ENCODE data around the gene KIF16B.
A peak's percentile ranks its signal among the peaks of the same experiment; 100 is the strongest.
"Not testable (repeated sequence)": the region's sequence is repeated elsewhere in the genome, so short reads cannot be mapped to it uniquely, and the experiment has no call there.

Gene KIF16B, protein sequence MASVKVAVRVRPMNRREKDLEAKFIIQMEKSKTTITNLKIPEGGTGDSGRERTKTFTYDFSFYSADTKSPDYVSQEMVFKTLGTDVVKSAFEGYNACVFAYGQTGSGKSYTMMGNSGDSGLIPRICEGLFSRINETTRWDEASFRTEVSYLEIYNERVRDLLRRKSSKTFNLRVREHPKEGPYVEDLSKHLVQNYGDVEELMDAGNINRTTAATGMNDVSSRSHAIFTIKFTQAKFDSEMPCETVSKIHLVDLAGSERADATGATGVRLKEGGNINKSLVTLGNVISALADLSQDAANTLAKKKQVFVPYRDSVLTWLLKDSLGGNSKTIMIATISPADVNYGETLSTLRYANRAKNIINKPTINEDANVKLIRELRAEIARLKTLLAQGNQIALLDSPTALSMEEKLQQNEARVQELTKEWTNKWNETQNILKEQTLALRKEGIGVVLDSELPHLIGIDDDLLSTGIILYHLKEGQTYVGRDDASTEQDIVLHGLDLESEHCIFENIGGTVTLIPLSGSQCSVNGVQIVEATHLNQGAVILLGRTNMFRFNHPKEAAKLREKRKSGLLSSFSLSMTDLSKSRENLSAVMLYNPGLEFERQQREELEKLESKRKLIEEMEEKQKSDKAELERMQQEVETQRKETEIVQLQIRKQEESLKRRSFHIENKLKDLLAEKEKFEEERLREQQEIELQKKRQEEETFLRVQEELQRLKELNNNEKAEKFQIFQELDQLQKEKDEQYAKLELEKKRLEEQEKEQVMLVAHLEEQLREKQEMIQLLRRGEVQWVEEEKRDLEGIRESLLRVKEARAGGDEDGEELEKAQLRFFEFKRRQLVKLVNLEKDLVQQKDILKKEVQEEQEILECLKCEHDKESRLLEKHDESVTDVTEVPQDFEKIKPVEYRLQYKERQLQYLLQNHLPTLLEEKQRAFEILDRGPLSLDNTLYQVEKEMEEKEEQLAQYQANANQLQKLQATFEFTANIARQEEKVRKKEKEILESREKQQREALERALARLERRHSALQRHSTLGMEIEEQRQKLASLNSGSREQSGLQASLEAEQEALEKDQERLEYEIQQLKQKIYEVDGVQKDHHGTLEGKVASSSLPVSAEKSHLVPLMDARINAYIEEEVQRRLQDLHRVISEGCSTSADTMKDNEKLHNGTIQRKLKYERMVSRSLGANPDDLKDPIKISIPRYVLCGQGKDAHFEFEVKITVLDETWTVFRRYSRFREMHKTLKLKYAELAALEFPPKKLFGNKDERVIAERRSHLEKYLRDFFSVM (N-terminal part only)

DNA sequence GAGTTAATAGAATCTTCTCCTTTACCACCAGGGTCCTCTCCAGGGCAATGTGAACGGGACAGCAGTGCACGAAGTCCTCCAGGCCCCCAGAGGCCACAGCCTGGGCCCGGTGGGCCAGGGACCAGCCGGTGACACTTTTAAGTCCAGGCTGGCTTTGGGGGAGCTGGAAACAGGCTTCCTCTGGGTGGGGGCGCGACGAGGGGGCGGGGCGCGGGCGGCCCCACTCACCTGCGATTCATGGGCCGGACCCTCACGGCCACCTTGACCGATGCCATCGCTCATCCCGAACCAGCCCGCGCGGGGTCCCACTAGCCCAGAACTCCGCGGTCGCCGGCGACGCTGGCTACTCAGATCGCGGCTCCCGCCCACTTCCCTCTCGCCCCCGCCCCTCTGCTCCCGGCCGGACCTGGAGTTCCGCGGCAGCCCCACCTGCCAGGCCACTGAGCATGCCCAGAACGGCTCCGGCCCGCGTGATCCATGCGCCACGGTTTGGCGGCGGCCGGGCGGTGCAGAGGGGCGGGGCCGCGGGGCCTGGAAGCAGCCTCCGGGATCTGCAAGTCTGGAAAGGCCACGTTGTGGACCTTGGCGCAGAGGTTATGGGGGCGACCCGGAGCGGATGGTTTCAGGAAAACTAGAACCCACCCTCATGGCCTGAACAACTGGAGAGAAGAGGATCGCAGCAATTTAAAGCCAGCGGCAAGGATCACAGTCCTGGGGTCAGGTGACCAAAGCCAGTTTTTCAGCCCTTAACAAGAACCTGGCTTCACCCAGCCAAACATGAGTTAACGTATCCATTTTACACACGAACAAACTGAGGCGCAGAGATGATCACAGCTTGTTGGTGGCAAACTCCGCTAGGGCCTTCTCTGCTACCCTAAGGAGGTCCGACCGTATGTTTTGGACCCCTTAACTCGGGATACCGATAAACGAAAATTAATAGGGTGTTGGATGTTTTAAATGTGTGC is at the start of gene KIF16B:
KIF16B (minus strand) TSS at position 448 of the 965 bp plus-strand sequence; CDS start at position 275, 173 bp downstream.
- DNase-seq, result peak; percentile 59

DNA sequence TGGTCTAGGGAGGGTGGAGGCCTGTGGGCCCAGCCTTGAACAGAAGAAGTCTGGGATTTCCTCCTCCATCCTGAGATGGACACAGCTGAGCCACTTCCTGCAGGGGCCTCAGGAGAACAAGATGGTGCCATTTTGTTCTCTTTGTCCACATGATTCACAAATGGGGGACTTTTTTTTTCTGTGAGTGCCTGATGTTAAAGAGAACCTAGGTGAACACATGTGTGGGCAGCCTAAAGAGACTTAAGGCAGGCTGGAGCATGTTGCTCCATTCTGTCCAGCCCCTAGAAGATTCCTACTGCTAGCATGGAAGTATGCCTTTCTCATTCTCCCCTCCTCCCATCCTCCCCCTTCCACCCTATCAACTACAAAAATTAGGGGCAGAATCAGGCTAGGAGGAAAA is 49.3 kb upstream of the KIF16B start:
- no peak for DNase-seq

DNA sequence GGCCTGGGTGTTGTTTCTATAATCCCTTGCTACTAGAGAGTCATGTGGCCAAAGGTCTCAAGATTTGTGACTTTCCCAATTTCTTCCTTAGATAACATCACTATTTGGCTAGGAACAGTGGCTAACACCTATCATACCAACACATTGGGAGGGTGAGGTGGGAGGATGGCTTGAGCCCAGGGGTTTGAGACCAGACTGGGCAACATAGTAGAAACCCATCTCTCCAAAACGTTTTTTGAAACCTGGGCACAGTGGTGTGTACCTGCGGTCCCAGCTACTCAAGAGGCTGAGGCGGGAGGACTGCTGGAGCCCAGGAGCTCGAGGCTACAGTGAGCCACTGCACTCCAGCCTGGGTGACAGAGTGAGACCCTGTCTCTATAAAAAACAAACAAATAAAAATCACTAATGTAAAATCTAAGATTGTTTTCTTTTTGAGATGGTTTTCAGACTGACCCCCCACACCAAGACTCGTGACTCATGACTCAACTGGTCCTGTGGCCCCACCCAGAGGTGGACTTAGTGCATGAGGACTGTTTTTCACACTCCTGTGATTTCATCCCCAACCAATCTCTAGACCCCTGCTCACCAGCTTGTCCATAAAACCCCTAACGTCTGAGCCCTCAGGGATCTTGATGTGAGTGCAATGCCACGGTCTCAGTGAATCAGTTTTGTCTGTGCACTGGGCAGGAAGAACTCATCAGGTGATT is 48.3 kb upstream of the KIF16B start:
- DNase-seq, result no peak

DNA sequence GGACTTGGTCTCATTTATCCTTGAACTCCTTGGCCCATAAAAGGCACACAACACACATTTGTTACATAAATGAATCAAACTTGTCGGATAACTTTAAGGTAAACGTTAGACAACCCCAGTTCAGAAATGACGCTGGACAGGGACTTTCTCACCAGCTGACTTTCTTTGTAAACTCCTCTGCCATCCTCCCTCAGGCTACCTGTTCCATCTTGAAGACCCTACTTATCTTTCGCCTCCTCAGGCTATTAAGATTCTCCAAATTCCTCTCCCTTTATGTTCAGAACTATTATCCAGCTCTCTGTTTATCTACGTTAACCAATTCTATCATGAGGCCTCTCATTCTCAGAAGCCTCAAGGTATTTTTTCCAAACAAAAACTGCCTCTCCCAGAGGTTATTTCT is 47.7 kb upstream of the KIF16B start:
- no peak for DNase-seq

DNA sequence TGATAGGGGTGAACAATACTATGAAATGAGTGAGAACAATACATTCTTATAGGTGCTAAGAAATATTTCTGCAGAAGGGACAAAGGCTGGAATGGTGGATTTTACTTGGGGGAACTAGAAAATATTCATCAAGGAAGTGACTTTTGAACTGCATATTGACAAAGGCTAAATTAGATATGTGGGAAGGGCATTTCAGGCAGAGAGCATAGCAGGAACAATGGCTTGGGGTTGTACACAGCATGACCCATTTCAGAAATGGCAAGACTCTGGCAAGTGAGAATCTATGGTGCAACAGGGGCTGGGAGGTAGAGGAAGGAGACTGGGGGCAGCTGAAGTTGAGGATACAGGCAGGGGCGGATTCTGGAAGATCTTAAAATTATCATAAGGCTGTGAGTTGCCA is 46.7 kb upstream of the KIF16B start:
- no peak for DNase-seq

DNA sequence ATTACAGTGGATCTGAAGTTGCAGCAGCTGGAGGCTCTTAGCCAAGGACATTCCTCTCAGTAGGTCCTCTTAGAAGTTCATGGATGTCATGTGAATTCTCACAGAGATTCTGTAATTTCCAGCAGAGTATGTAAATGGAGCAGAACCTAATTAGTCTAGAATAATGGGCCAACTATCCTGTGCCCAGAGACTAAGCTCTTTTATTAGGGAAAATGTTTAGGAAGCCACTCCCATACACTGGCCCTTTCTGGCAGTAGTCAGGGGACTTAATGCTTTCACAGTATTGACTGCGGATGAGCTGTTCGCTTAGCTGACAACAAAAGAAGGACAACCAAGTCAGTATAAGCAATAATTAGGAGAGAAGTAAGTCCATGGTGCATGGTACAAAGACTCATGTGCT is 43.8 kb upstream of the KIF16B start:
- DNase-seq, result no peak

DNA sequence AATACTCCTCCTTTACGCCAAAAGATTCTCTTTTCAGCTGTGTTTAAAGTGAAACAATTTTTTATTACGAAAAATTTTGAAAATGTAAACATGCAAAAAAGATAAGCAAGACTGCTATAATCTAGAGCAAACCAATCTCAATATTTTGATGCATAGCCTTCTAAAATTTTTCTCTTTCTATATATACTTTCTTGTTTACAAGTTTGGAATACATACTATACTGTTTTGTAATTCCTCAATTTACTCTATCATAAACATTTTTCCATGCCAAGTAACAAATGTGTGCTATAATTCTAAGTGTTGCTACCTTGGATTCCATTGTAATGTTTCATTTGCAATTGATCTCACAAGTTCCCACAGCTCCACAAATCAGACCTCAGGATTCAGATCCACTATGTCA is 43.1 kb upstream of the KIF16B start:
- no peak for DNase-seq

DNA sequence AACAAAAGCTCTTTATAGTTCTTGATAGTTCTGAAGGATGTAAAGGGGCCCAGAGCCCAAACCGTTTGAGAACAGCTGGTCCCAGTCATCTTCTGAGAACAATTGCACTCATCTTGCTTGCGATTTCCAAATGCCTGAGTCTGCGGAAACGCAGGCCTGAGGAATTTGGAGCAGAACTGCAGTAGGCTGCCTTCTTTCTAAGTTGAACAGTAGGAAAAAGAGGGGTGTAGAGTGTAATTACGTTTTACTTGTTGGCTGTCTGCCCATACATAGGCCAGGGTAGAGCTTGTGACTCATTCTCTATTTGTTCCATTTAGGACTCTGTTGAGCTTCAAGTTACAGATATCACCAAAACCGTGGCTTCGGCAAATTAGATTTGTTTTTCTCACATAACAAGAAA is 42.0 kb upstream of the KIF16B start:
- no peak for DNase-seq

DNA sequence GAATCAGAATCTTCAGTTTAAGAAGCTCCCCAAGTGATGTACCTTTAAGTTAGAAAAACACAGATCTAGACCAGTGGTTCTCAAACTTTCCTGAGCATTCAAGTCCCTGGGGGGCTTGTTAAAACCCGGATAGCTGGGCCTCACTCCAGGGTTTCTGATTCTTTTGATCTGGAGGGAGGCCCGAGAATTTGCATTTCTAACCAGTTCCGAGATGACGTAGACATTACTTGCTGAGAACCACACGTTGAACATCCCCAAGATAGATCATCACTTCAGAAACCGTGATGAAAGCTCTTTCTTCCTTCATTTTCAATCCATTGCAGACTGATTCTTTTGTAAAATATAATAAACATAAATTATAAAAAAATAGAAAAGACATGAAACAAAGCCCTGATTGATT is 40.7 kb upstream of the KIF16B start:
- no peak for DNase-seq

DNA sequence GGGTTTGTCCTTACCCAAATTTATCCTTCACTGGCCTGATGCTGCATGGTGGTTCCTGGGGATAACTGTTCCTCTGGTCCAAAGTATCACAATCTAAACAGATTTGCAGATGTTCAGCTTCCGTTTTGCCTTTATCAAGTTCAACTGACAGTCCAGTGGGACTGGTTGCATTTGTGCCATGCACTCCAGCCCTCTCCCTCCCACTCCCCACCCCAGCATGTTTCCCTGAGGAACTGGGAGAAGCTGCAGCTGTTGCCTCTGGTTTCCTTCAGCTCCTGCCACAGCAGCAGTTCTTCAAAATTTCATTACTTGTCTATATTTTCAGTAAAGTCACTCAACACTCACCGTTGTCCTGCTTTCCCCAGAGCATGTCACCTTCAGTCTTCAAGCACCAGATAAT is 39.5 kb upstream of the KIF16B start:
- DNase-seq, result no peak

DNA sequence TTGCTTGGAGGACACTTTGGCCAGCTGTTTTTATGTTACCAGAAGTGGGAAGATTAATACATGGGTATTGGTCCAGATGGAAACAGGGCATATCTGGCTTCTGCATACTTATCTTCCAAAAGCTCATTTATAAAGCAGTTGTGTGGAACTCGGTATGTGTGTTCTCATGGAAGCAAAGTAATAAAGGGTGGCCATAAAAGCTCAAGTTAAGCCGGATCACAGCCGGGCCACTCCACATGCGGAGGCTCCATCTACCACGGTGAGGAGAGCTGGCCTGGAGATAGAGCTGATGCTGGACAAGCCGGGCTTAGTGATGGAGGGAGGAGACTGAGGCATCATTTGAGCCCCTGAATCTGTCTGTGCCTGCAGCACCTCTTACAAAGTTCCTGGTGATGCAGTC is 38.6 kb upstream of the KIF16B start:
- DNase-seq, result no peak

DNA sequence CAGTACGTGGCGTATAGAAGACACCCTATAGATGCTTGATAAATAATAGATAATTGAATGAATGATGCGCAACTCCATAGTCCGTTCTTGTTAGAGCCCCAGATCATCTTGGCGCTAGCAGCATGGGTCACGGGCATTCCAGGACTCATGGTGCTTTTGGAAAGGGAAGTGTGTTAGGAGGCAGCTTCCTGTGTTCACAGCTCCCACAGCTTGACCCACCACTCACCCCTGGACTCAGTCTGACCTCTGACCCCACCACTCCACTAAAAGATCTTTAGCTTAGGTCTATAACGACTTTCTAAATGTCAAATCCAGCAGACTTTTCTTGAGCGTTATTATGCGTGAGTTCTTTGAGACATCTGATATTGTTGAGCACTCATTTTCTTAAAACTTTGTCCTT is 35.8 kb upstream of the KIF16B start:
- no peak for DNase-seq

DNA sequence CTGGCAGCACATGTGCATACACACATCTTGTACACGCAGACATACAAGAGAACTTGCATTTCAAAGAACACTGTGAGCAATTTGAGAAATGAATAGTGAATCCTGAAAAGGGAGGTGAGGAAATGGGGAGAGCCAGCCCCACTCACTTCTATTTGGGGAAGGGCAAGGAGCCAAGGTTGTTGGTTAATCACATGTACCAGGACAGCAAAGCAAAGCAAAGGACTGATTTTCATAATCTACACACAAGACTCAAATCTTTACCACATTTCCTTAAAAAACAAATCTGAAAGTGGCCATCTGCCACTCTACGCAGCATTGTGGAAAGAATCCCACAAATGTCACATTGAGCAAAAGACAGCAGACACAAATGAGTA is 35.0 kb upstream of the KIF16B start:
- DNase-seq, result no peak

DNA sequence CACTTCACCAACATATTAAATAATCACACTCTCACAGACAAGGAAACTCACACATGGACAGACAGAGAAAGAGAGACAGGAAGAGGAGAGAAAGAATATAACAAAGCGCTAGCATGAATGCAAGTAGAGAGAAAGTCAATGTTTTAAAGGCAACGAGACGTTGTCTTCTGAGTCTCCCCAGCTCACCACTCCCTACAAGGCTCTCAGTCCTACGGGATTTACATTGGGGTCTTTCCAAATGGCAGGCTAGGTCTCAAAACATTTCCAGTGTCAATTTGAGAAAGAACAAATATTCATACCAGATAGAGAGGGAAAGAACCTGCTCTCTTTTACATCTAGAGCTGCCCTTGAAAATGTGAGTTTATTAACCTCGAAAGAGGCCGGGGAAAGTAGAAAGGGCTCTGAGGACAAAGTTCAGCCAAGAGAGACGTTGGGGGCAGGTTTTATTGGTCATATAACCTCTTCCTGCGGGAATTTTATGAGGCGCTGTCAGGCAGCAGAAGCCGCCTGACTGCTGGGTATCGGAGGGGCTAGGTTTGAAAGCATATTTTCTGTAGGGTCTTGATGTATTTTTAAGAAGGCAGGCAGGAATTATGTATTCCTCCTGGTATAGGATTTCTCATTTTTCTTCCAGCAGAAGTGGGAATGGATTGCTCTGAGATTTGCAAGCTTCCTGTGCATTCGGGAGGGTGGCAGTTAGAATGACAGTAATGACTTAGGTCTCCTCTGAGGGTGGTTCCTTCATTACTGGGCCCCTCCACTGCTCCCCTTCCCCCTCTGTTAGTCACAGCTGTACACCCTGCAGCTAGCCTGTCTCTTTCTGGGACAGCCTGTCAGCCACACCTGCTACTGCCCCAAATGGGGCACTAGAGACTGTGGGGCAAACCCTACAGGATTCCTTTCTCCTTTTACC is 34.4 kb upstream of the KIF16B start:
- no peak for DNase-seq

DNA sequence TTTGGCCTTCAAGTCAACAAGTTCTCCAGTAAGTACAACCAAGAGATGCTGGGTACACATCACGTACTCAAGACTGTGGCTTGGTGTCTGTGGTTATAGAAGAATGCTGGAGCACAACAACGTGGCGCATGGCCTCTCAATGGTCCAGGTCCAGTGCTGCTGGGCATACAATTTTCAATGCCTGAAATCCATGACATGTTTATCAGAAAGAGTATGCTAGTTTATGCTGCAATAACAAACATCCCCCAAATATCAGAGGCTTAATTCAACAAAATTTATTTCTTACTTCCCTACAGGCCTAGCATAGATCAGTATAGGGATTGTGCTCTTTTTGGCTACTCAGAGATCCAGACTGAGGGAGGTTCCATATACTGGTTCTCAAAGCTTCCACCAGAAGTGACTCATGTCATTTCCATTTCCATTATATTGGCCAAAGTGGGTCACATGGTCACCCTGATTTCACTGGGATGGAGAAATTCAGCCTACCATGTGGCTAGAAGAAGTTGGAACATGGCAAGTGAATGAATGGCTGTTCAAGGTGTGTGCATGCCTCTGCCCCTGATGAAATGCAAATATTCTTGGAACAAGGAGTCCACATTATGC is 33.3 kb upstream of the KIF16B start:
- no peak for DNase-seq

DNA sequence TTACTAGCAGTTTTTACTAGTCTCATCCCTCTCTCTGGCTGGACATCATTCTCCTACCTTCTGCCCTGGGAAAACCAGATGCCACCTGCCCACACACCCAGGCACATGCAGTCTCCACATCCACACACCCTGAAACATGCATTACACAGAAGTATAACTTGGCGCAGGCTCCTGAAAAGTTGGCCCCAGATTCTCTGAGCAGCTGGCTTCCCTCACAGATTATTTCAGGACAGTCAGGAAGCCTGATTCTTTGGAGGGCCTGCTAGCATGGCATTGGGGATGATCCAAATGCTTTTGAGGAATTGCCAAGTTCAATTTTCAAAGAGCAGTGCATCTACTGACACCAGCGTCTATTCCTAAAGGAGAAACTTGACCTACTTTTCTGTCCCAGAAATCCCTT is 27.8 kb upstream of the KIF16B start:
- DNase-seq, result no peak

DNA sequence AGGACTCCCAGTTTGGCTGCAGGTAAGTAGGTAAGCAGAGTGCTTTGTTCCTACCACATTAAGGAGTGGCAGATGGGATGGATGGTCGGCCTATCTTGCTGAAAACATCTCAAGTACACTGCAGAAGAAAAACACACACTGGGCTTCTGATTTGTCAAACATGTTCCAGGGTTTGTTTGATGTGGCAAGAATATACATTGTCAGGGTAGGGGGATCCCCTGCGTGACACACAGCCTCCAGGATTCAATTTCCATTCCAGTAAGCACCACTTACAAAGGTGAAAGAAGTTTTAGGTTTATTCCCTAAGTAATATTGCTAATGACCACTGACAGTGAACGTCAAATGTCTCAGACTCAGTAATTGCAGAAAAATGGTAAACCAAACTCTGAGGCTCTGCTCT is 26.0 kb upstream of the KIF16B start:
- DNase-seq, result no peak

DNA sequence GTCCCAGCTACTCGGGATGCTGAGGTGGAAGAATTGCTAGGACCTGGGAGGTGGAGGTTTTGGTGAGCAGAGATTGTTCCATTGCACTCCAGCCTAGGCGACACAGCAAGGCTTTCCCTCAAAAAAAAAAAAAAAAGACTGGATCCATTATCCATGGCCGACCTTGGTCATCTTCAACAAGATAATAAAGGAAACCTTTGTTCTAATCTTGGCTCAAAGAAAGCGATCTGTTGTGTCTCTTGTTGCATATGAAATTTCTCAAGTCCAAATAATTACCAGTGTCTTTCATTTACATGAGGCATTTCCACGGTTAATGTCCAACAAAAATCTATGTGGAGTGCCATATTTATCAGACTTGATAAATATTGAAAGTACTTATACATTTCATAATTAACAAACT is 23.7 kb upstream of the KIF16B start:
- no peak for DNase-seq

DNA sequence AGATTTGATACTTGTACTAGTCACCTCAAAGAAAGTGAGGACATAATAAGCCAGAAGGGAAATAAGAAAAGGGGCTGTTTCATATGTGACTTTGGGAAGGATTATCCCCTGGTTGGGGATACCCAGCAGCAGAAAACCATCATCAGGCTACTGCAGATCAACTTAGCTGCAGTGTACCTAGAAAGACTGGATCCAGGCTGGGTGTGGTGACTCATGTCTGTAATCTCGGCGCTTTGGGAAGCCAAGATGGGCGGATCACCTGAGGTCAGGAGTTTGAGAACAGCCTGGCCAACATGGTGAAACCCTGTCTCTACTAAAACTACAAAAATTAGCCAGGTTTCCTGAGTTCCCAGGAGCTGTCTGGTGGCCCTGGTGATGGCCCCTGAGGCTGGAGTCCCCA is 23.2 kb upstream of the KIF16B start:
- DNase-seq, result not testable (repeated sequence)

DNA sequence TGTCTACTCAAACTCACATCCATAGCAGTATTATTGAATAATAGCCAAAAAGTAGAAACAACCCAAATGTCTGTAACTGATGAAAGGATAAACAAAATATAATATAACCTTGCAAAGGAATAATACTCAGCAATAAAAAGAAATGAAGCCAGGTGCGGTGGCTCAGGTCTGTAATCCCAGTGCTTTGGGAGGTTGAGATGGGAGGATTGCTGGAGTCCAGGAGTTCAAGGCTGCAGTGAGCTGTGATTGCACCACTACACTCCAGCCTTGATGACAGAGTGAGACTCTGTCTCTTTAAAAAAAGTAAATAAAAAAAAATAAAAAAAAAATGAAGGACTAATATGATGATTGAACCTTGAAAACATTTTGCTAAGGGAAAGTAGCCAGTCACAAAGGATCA is 22.1 kb upstream of the KIF16B start:
- no peak for DNase-seq
